Measurements from ENCODE around the gene GPX2. TPM values are rescaled to one million over a fixed set of nuclear protein-coding genes. Genes with fewer than 3 reads are reported as not detected.

The GPX2 gene
- total and polyA plus RNA-seq, 8 donors, result 22.8 to 464 (median 196) TPM

- H3K27ac ChIP-seq, result no peak overlapping the region
- 82 to 97% (median 96%) methylated on average over 7 of the region's 7 CpGs for WGBS, 5 donors
- TF ChIP-seq EP300 (IDR thresholded peaks at IDR 0.05) (no peak), POLR2A (IDR thresholded peaks at IDR 0.05) (no peak), CTCF (IDR thresholded peaks at IDR 0.05) (no peak), POLR2AphosphoS5 (IDR thresholded peaks at IDR 0.05) (no peak)
- intact Hi-C loops (cut with DNase I; ENCODE audit: low total_unique reads), result no loop called here
- H3K36me3 ChIP-seq, result no peaks in the 10 kb centered on the region
- DNase-seq, result no peak
- no peak overlapping the region for H3K4me3 ChIP-seq
- H3K4me1 ChIP-seq, result peaks cover 11 to 25% (median 23%) of the 10 kb centered on the region in 4 donors
- H3K9me3 ChIP-seq, result no peaks in the 10 kb centered on the region
- H3K27me3 ChIP-seq, result peaks cover 0 to 12% (median 0%) of the 10 kb centered on the region in 3 donors
Measured at GRCh38 chr14:64968167-64968566, 25.6 kb upstream of the GPX2 start.

- peaks cover 11 to 21% (median 17%) of the 10 kb centered on the region in 4 donors for H3K4me1 ChIP-seq
- peaks cover 0 to 12% (median 0%) of the 10 kb centered on the region in 3 donors for H3K27me3 ChIP-seq
- H3K27ac ChIP-seq, result peak overlapping the region in 3 of 5 donors; percentile 24 to 41 (median 31)
- H3K36me3 ChIP-seq, result no peaks in the 10 kb centered on the region
- intact Hi-C loops (cut with DNase I; ENCODE audit: low total_unique reads), result no loop called here
- WGBS, 5 donors, result 38 to 86% (median 79%) methylated on average over 2 of the region's 2 CpGs
- H3K4me3 ChIP-seq, result no peak overlapping the region
- no peaks in the 10 kb centered on the region for H3K9me3 ChIP-seq
- DNase-seq, result peak; percentile 69 to 87
- TF ChIP-seq CTCF (IDR thresholded peaks at IDR 0.05) (no peak), EP300 (IDR thresholded peaks at IDR 0.05) (no peak), POLR2AphosphoS5 (IDR thresholded peaks at IDR 0.05) (no peak), POLR2A (IDR thresholded peaks at IDR 0.05) (no peak)
Measured at GRCh38 chr14:64966976-64967375, 24.4 kb upstream of the GPX2 start.

- WGBS, 5 donors, result 83 to 93% (median 89%) methylated on average over 14 to 15 of the region's 15 CpGs
- Histone ChIP-seq H3K9me3 (no peaks in the 10 kb centered on the region), H3K27me3 (no peaks in the 10 kb centered on the region), H3K4me3 (no peak overlapping the region), H3K27ac (no peak overlapping the region), H3K36me3 (no peaks in the 10 kb centered on the region), H3K4me1 (peaks cover 3 to 22% (median 16%) of the 10 kb centered on the region in 4 donors)
- intact Hi-C loops (cut with DNase I; ENCODE audit: low total_unique reads), result no loop called here
- no peak for DNase-seq
- TF ChIP-seq POLR2AphosphoS5 (IDR thresholded peaks at IDR 0.05) (no peak), CTCF (IDR thresholded peaks at IDR 0.05) (no peak), EP300 (IDR thresholded peaks at IDR 0.05) (no peak), POLR2A (IDR thresholded peaks at IDR 0.05) (no peak)
Measured at GRCh38 chr14:64965356-64966000, 22.9 kb upstream of the GPX2 start.

GRCh38 chr14:64963611-64964010 lies 21.1 kb upstream of the GPX2 start:
- 65 to 78% (median 75%) methylated on average over 1 of the region's 1 CpG for WGBS, 5 donors
- H3K27ac ChIP-seq, result no peak overlapping the region
- DNase-seq, result no peak
- intact Hi-C loops (cut with DNase I; ENCODE audit: low total_unique reads), result no loop called here
- no peak overlapping the region for H3K4me3 ChIP-seq
- H3K4me1 ChIP-seq, result peaks cover 6 to 27% (median 18%) of the 10 kb centered on the region in 4 donors
- no peaks in the 10 kb centered on the region for H3K27me3 ChIP-seq
- no peaks in the 10 kb centered on the region for H3K9me3 ChIP-seq
- H3K36me3 ChIP-seq, result no peaks in the 10 kb centered on the region
- TF ChIP-seq POLR2AphosphoS5 (IDR thresholded peaks at IDR 0.05) (no peak), EP300 (IDR thresholded peaks at IDR 0.05) (no peak), POLR2A (IDR thresholded peaks at IDR 0.05) (no peak), CTCF (IDR thresholded peaks at IDR 0.05) (no peak)
